GM18502 (cell line): Measurements from ENCODE around the gene GFRA3.
A peak's percentile ranks its signal among the peaks of the same experiment; 100 is the strongest.
"Not testable (repeated sequence)": the region's sequence is repeated elsewhere in the genome, so short reads cannot be mapped to it uniquely, and the experiment has no call there.

Experiments
- ATAC-seq: cut with Tn5 transposase; IDR thresholded peaks from one replicate; pipeline ENCODE4 v1.9.1; 2021; ENCODE audit warnings: mild to moderate bottlenecking; ENCODE audit not compliant: unreplicated experiment, poor library complexity

GFRA3 gene

DNA sequence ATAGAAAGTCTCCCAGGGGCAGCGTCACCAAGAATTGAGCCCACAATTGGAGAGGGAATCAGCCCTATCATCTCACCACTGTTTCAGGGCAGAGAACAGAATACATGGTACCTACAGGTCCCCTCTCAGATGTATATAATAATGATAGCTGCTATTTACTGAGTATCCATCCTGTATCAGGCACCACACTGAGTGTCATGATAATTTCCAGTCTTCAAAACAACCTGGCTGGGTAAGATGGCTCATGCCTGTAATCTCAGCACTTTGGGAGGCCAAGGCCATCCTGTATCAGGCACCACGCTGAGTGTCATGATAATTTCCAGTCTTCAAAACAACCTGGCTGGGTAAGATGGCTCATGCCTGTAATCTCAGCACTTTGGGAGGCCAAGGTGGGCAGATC, 26.6 kb downstream of the GFRA3 start:
- not testable (repeated sequence) for ATAC-seq

GRCh38 chr5:138246822-138247221, 27.6 kb downstream of the GFRA3 start:
- no peak for ATAC-seq

DNA sequence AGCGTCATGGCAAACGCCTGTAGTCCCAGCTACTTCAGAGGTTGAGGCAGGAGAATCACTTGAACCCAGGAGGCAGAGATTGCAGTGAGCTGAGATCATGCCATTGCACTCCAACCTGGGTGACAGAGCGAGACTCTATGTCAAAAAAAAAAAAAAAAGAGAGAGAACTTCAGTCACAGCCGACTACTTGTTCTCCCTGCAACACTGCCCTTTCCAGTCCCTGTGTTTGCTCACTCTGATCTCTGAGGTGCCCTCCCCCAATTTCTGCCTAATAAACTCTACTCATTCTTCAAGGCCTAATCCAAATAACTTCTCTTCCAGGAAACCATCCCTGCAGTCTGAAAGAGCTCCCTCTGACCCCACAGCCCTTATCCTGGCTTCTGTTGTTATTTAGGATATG, 28.1 kb downstream of the GFRA3 start:
- no peak for ATAC-seq

- no peak for ATAC-seq
These were observed 28.7 kb downstream of the GFRA3 start for GRCh38 chr5:138245717-138246116.

DNA sequence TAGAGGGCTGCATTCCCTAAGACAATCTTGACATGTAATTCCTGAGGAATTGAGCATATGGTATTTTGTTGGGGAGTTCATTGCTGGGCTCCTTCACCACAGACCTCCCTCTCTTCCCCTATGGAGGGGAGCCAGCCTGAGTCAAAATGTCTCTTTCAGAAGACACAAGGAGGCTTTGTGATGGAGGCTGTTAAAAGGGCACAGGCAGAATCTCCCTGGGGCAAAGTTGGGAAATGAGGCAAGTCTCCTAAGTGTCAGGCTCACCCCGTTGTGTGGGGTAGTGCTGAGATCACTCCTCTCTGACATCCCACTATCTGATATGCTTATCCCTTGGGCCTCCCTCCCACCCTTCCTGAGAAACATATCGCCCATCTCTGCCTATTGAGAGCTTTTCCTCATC, 30.6 kb downstream of the GFRA3 start:
- ATAC-seq: no peak

GRCh38 chr5:138241688-138242571, 32.5 kb downstream of the GFRA3 start:
- ATAC-seq: no peak

DNA sequence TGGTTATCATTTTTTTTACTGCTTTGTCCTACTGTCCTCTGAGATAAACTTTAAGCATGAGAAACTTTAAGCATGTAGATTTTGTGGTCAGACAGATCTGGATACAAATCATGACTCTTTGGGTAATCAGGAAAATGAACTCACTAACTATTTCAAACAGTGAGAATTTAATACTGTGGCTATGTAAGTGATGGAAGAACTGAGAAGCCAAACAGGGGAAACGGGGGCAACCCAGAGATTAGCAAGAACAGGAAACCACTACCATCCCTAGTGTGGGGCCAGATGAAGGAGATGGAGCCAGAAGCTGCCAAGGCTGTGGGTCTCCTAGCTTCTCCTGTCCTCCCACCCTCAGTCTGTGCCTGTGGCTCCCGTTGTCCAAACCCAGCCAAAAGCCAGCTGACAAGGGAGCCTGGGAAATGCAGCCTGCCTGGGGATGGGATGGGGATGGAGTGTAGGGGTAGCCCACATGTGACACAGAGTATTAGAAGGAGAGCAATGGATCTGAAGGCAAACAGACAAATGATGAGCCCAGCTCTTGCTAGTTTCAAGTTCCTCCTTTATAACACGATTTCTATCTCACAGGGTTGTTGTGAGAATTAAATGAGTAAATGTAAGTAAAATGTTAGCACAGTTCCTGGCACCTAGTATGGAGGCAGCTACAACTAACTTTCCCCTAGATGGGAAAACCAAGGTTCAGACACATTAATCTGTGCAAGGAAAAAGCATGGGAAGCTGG, 33.6 kb downstream of the GFRA3 start:
- no peak for ATAC-seq

- ATAC-seq: no peak
These were observed 36.4 kb downstream of the GFRA3 start for GRCh38 chr5:138238034-138238433.

DNA sequence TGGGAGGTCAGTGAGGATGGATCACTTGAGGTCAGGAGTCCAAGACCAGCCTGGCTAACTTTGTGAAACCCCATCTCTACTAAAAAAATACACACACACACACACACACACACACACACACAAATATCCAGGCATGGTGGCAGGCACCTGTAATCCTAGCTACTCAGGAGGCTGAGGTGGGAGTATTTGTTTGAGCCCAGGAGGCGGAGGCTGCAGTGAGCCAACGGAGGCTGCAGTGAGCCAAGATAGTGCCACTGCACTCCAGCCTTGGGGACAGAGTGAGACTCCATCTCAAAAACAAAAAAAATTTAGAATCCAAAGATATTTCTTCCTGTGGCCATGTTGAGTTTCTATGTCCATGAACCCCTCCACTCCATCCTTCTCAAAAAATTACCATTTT, 39.8 kb downstream of the GFRA3 start:
- ATAC-seq: no peak

DNA sequence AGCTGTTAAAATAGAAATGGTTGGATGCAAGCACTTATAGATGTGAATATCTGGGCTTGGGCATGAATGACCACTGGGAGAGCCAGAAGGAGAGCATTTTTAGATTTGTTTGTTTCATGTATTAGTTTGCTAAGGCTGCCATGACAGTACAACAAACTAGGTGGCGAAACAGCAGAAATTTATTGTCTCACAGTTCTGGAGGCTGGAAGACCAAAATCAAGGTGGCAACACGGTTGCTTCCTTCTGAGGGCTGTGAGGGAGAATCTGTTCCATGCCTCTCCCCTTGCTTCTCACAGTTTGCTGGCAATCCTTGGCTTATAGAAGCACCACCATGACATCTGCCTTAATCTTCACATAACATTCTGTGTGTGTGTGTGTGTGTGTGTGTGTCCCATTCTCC, 41.1 kb downstream of the GFRA3 start:
- ATAC-seq: no peak

DNA sequence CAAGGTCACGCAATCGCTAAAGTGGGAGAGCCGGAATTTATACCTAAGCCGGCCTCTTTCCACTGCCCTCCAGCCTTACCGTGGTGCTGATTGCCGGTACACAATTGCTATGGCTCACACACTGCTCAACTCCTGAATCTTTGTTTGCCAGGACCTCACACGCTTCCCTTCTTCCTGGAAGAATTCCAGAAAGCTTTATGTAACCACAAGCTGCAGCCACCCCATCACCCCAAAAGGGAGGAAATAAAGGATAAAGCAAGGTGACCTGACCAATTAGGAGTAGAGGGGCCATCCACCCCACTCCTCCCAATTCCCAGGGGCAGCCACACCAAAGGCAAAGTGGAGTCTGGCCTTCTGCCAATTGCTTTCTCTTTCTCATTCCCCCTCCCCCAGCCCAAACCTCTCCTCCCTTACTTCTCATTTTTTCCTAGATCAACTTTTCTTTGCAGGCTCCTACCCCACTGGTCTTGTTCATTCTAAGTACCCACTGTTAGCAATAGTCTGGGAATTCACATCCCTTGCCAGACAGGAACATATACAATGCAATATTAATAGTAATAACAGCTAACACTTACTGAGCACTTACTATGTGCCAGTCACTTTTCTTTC, 43.3 kb downstream of the GFRA3 start:
- ATAC-seq: no peak

GRCh38 chr5:138230261-138230660, 44.2 kb downstream of the GFRA3 start:
- no peak for ATAC-seq

DNA sequence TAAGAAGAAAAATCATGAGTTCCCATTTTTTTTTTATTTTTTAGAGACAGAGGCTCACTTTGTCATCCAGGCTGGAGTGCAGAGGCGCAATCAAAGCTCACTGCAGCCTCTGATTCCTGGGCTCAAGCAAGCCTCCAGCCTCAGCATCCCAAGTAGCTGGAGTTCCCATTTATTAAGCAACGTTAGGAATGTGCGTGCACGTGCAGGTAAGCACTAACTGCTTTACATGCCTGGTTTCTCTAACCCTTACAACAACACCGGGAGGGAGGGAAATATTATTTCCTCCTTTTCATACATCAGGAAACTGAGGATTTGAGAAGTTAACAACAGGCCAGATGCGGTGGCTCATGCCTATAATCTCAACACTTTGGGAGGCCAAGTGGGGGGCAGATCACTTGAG, 45.0 kb downstream of the GFRA3 start:
- ATAC-seq: no peak

DNA sequence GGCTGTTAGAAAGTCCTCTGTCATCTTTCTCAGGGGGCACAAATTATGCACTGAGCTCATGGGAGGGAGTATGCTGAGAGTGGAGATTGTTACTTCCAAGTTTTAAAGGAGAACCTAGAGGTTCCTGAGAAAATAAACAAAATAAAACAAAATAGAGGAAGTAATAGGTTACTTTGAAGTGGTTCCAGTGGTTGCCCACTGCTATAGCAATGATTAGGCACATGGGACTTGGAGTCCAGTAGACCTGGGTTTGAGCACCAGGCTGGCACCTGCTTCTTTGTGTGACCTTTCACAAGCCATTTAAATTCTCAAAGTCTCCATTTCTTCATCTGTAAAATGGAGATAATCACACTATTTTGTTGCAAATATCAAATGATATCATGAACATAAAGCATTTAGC, 47.5 kb downstream of the GFRA3 start:
- no peak for ATAC-seq

GRCh38 chr5:138224712-138225111, 49.7 kb downstream of the GFRA3 start:
- ATAC-seq: no peak

DNA sequence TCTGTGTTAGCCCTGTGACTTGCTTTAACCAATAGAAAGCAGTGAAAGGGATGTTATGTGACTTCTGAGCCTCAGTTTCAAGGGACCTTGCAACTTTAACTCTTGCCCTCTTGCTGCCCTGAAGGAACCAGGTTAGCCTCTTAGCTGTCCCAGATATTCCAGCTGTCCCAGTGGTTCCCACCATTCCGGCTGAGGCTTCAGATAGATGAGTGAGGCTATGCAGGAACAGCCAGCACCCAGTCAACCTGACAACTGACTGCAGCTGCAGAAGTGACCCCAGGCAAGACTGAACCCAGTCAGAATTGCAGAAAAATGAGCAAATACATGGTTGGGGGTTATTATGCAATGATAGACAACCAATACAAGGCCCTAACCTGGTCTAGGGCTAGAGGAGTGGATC, 50.9 kb downstream of the GFRA3 start:
- no peak for ATAC-seq

DNA sequence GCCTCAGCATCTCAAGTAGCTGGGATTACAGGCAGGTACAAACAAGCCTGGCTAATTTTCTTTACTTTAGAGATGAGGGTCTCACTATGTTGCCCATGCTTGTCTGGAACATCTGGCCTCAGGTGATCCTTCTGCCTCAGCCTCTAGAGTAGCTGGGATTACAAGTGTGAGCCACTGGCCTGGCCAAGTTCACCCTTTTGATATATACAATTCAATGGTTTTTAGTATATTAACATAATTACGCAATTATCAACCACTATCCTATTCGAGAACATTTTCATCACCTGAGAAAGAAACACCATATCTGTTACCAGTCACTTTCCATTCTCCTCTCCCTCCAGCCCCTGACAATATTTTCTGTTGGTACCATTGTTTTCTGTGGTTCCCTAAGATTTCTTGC, 57.6 kb downstream of the GFRA3 start:
- no peak for ATAC-seq

GRCh38 chr5:138213161-138214029, 61.0 kb downstream of the GFRA3 start, which contains the start of gene CDC23:
Gene CDC23, minus strand, starts transcription at chr5:138213323. Its CDS starts 11 bp downstream, at chr5:138213312.
- peak; percentile 96 for ATAC-seq

DNA sequence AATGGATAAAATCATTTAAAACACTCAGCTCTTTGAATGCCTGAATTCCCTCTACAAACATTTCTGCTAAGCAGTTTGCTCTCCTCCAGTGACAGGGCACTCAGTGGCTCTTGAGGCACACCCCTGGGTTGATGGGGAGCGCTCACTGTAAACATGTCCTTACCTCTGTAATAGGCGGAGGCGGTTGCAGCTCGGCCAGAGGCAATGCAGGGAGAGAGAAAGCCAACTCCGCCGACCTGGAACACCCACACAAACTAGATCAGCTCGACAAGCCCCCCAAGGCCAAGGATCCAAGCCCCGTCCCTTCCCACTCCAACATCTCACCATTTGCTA, 61.6 kb downstream of the GFRA3 start:
- peak; percentile 25 for ATAC-seq

DNA sequence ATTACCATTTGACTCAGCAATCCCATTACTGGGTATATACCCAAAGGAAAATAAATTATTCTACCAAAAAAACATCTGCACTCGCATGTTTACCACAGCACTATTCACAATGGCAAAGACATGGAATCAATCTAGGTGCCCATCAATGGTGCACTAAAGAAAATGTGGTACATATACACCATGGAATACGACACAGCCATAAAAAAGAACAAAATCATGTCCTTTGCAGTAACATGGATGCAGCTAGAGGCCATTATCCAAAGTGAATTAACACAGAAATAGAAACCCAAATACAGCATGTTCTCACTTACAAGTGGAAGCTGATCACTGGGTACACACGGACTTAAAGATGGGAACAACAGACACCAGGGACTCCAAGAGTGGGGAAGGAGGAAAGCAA, 63.4 kb downstream of the GFRA3 start:
- no peak for ATAC-seq
